ENCODE results near the gene FAAP100.
A peak's percentile ranks its signal among the peaks of the same experiment; 100 is the strongest.

FAAP100 gene

GRCh38 chr17:81550830-81551457 is 1.2 kb downstream of the FAAP100 start:
- Mint-ChIP-seq H3K4me3 (peak overlapping the region; percentile 92), H3K27me3 (no peaks in the 10 kb centered on the region), H3K9me3 (no peaks in the 10 kb centered on the region), H3K27ac (no peak overlapping the region), H3K36me3 (peaks cover 5% of the 10 kb centered on the region), H3K4me1 (peaks cover 40% of the 10 kb centered on the region)

- peak overlapping the region; percentile 92 for H3K4me3 Mint-ChIP-seq
- H3K9me3 Mint-ChIP-seq = no peaks in the 10 kb centered on the region
- peaks cover 40% of the 10 kb centered on the region for H3K4me1 Mint-ChIP-seq
- no peaks in the 10 kb centered on the region for H3K27me3 Mint-ChIP-seq
- H3K36me3 Mint-ChIP-seq = peaks cover 5% of the 10 kb centered on the region
- H3K27ac Mint-ChIP-seq = no peak overlapping the region
These were observed 1.9 kb downstream of the FAAP100 start for GRCh38 chr17:81550285-81550684.

GRCh38 chr17:81549826-81550225 is 2.3 kb downstream of the FAAP100 start:
- peak overlapping the region; percentile 92 for H3K4me3 Mint-ChIP-seq
- H3K9me3 Mint-ChIP-seq = no peaks in the 10 kb centered on the region
- peaks cover 5% of the 10 kb centered on the region for H3K36me3 Mint-ChIP-seq
- no peaks in the 10 kb centered on the region for H3K27me3 Mint-ChIP-seq
- peaks cover 40% of the 10 kb centered on the region for H3K4me1 Mint-ChIP-seq
- H3K27ac Mint-ChIP-seq = no peak overlapping the region

GRCh38 chr17:81549031-81549557 is 3.1 kb downstream of the FAAP100 start:
- Mint-ChIP-seq H3K4me1 (peaks cover 36% of the 10 kb centered on the region), H3K4me3 (peak overlapping the region; percentile 92), H3K9me3 (no peaks in the 10 kb centered on the region), H3K36me3 (peaks cover 5% of the 10 kb centered on the region), H3K27me3 (no peaks in the 10 kb centered on the region), H3K27ac (no peak overlapping the region)

- H3K36me3 Mint-ChIP-seq = peaks cover 5% of the 10 kb centered on the region
- H3K4me3 Mint-ChIP-seq = no peak overlapping the region
- peaks cover 24% of the 10 kb centered on the region for H3K4me1 Mint-ChIP-seq
- H3K27ac Mint-ChIP-seq = no peak overlapping the region
- H3K9me3 Mint-ChIP-seq = no peaks in the 10 kb centered on the region
- no peaks in the 10 kb centered on the region for H3K27me3 Mint-ChIP-seq
These were observed 4.6 kb downstream of the FAAP100 start for GRCh38 chr17:81547614-81547982.

- H3K27ac Mint-ChIP-seq = no peak overlapping the region
- peaks cover 24% of the 10 kb centered on the region for H3K4me1 Mint-ChIP-seq
- peaks cover 5% of the 10 kb centered on the region for H3K36me3 Mint-ChIP-seq
- no peaks in the 10 kb centered on the region for H3K27me3 Mint-ChIP-seq
- no peaks in the 10 kb centered on the region for H3K9me3 Mint-ChIP-seq
- H3K4me3 Mint-ChIP-seq = no peak overlapping the region
These were observed 5.1 kb downstream of the FAAP100 start for GRCh38 chr17:81546906-81547613.

- no peak overlapping the region for H3K4me3 Mint-ChIP-seq
- H3K27ac Mint-ChIP-seq = no peak overlapping the region
- no peaks in the 10 kb centered on the region for H3K9me3 Mint-ChIP-seq
- no peaks in the 10 kb centered on the region for H3K27me3 Mint-ChIP-seq
- H3K4me1 Mint-ChIP-seq = peaks cover 13% of the 10 kb centered on the region
- H3K36me3 Mint-ChIP-seq = peaks cover 5% of the 10 kb centered on the region
These were observed 6.8 kb downstream of the FAAP100 start for GRCh38 chr17:81545160-81545949.

- Mint-ChIP-seq H3K4me1 (peaks cover 4% of the 10 kb centered on the region), H3K27me3 (no peaks in the 10 kb centered on the region), H3K36me3 (peaks cover 5% of the 10 kb centered on the region), H3K9me3 (no peaks in the 10 kb centered on the region), H3K4me3 (no peak overlapping the region), H3K27ac (no peak overlapping the region)
These were observed 7.7 kb downstream of the FAAP100 start for GRCh38 chr17:81544281-81544974.

- Mint-ChIP-seq H3K36me3 (peaks cover 5% of the 10 kb centered on the region), H3K4me1 (no peaks in the 10 kb centered on the region), H3K9me3 (no peaks in the 10 kb centered on the region), H3K27me3 (no peaks in the 10 kb centered on the region), H3K27ac (no peak overlapping the region), H3K4me3 (no peak overlapping the region)
These were observed 8.4 kb downstream of the FAAP100 start for GRCh38 chr17:81543756-81544155.

- Mint-ChIP-seq H3K27ac (no peak overlapping the region), H3K36me3 (peaks cover 5% of the 10 kb centered on the region)
These were observed 8.8 kb downstream of the FAAP100 start for GRCh38 chr17:81543339-81543675.

GRCh38 chr17:81542431-81543338 is 9.5 kb downstream of the FAAP100 start:
- Mint-ChIP-seq H3K27me3 (no peaks in the 10 kb centered on the region), H3K4me1 (no peaks in the 10 kb centered on the region), H3K9me3 (no peaks in the 10 kb centered on the region), H3K4me3 (no peak overlapping the region), H3K36me3 (peaks cover 5% of the 10 kb centered on the region), H3K27ac (no peak overlapping the region)

More at GRCh38 chr17:81543339-81543675, 8.8 kb downstream of the FAAP100 start:
- Mint-ChIP-seq H3K9me3 (no peaks in the 10 kb centered on the region), H3K4me3 (no peak overlapping the region), H3K27me3 (no peaks in the 10 kb centered on the region), H3K4me1 (no peaks in the 10 kb centered on the region)

GRCh38 chr17:81541123-81541522 is 11.0 kb downstream of the FAAP100 start:
- Mint-ChIP-seq H3K4me3 (no peak overlapping the region), H3K9me3 (no peaks in the 10 kb centered on the region), H3K4me1 (no peaks in the 10 kb centered on the region), H3K27ac (no peak overlapping the region), H3K36me3 (peaks cover 1% of the 10 kb centered on the region), H3K27me3 (no peaks in the 10 kb centered on the region)

GRCh38 chr17:81540676-81541027 is 11.5 kb downstream of the FAAP100 start:
- Mint-ChIP-seq H3K27ac (no peak overlapping the region), H3K4me1 (no peaks in the 10 kb centered on the region), H3K9me3 (no peaks in the 10 kb centered on the region), H3K4me3 (no peak overlapping the region), H3K36me3 (no peaks in the 10 kb centered on the region), H3K27me3 (peaks cover 1% of the 10 kb centered on the region)

GRCh38 chr17:81539961-81540675 is 12.0 kb downstream of the FAAP100 start:
- H3K4me3 Mint-ChIP-seq = no peak overlapping the region
- H3K36me3 Mint-ChIP-seq = no peaks in the 10 kb centered on the region
- no peaks in the 10 kb centered on the region for H3K4me1 Mint-ChIP-seq
- H3K27me3 Mint-ChIP-seq = peaks cover 1% of the 10 kb centered on the region
- H3K9me3 Mint-ChIP-seq = no peaks in the 10 kb centered on the region
- no peak overlapping the region for H3K27ac Mint-ChIP-seq

Measured in activated naive CD4-positive, alpha-beta T cell treated with anti-CD3 and anti-CD28 coated beads, Interleukin-2, amount 50 U/mL, for 24 hours (primary cell).